GM12891 (cell line): Measurements from ENCODE around the gene NDN. TPM values are rescaled to one million over a fixed set of nuclear protein-coding genes. Genes with fewer than 3 reads are reported as not detected.
"Not testable (repeated sequence)": the region's sequence is repeated elsewhere in the genome, so short reads cannot be mapped to it uniquely, and the experiment has no call there.

Experiments used
- DNase-seq: peaks from one replicate; pipeline ENCODE4 v3.0.0; 2011; ENCODE audit warnings: low spot score; ENCODE audit not compliant: insufficient read length
- FAIRE-seq: peaks from 2 replicates; lab custom pipeline; 2011; peaks lifted over from hg19 to GRCh38; lab: Jason Lieb, UNC
- PAX5 ChIP-seq: IDR thresholded peaks from 2 replicates; pipeline ENCODE4 v1.6.1; 2011; ENCODE audit warnings: low read length, moderate library complexity, mild to moderate bottlenecking; ENCODE audit not compliant: insufficient read depth, severe bottlenecking
- POLR2A ChIP-seq: IDR thresholded peaks from 2 replicates; pipeline ENCODE4 v1.6.1; 2011; ENCODE audit warnings: low read depth, low read length, control low read depth
- POLR2AphosphoS5 ChIP-seq: IDR thresholded peaks from 2 replicates; pipeline ENCODE4 v1.6.1; 2011; ENCODE audit warnings: low read depth, low read length, control low read depth
- POU2F2 ChIP-seq: IDR thresholded peaks from 2 replicates; pipeline ENCODE4 v1.6.1; 2011; ENCODE audit warnings: low read depth, mild to moderate bottlenecking, control low read depth, low read length, moderate library complexity
- SPI1 ChIP-seq: IDR thresholded peaks from 2 replicates; pipeline ENCODE4 v1.6.1; 2011; ENCODE audit warnings: low read depth, low read length, control low read depth
- TAF1 ChIP-seq: IDR thresholded peaks from 2 replicates; pipeline ENCODE4 v1.6.1; 2011; ENCODE audit warnings: low read depth, low read length, control low read depth
- polyA plus RNA-seq: library from polyadenylated mRNA; unstranded; fragments of >200 nt; gene quantifications from one replicate; pipeline ENCODE4 v1.2.1, GENCODE V29; 2012; ENCODE audit warnings: low read depth, missing spikeins, inconsistent platforms; ENCODE audit not compliant: missing spikeins

The NDN gene, protein sequence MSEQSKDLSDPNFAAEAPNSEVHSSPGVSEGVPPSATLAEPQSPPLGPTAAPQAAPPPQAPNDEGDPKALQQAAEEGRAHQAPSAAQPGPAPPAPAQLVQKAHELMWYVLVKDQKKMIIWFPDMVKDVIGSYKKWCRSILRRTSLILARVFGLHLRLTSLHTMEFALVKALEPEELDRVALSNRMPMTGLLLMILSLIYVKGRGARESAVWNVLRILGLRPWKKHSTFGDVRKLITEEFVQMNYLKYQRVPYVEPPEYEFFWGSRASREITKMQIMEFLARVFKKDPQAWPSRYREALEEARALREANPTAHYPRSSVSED
- not detected for polyA plus RNA-seq

DNA sequence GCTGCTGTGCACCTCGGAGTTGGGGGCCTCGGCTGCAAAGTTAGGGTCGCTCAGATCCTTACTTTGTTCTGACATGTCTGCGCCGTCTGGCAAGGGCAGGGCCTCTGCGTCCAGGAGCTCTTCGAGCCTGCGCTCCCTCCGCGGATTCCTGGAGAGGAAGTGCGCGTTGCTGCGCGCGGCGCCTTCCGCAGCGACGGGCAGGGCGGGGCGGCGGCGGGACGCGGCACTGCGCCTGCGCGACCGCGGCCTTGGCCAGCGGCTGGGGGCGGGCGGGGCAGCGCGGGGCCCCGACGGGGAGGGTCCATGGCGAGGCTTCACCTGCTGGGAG, at the start of gene NDN:
Gene NDN, minus strand, starts transcription at position 163 of the 328 bp plus-strand sequence. Its CDS starts 88 bp downstream, at position 75.
- TF ChIP-seq TAF1 (no peak), SPI1 (no peak), POU2F2 (no peak), POLR2AphosphoS5 (no peak), POLR2A (no peak), PAX5 (no peak)
- FAIRE-seq (no peak), DNase-seq (no peak)

DNA sequence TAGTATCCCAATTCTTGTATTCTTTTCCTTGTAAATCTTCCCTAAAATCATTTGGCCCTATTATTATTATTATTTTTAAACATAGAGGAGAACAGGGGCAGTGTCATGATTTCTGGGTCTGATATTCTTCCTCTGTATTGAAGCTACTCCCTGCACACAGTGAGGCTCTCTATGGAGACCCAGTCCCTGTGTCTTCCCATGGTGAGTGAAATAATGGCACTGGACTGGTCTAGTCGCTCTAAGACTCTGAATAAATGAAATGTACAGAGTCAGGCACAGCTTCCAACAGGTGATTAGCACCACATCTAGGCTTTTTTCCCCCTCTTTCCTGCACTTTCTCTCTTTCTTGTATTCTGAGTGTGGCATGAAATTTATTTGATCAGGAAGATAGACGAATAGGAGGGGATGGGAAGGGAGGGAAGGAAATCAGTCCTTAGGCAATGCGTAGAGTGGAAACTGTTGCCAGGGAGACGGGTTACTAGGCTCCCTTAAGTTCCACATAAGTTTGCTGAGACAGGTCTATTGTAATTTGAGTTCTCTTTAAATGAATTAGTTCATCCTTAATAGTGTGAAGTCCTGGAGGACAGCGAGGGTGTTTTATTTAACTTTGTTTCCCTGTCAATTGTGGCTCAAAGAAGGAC, 49.0 kb upstream of the NDN start:
- FAIRE-seq (no peak), DNase-seq (no peak)
- TF ChIP-seq SPI1 (no peak), POLR2AphosphoS5 (no peak), PAX5 (no peak), POLR2A (no peak), POU2F2 (no peak), TAF1 (no peak)

DNA sequence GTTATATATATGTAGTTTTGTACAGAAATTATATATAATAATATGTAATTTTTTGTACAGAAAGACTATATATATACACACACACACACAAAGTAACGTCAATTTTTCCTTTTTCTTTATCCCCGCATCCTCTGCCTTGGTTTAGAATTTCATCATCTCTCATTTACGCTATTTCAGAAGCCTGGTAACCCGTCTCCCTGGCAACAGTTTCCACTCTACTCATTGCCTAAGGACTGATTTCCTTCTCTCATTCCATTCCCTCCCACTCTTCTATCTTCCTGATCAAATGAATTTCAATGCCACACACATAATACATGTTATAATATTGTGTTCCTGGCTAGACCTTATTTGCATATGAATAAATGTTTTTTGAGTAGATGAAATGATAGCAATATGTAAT, 47.8 kb upstream of the NDN start:
- FAIRE-seq (no peak), DNase-seq (no peak)
- TF ChIP-seq SPI1 (no peak), PAX5 (no peak), POLR2AphosphoS5 (no peak), POLR2A (no peak), POU2F2 (no peak), TAF1 (no peak)

DNA sequence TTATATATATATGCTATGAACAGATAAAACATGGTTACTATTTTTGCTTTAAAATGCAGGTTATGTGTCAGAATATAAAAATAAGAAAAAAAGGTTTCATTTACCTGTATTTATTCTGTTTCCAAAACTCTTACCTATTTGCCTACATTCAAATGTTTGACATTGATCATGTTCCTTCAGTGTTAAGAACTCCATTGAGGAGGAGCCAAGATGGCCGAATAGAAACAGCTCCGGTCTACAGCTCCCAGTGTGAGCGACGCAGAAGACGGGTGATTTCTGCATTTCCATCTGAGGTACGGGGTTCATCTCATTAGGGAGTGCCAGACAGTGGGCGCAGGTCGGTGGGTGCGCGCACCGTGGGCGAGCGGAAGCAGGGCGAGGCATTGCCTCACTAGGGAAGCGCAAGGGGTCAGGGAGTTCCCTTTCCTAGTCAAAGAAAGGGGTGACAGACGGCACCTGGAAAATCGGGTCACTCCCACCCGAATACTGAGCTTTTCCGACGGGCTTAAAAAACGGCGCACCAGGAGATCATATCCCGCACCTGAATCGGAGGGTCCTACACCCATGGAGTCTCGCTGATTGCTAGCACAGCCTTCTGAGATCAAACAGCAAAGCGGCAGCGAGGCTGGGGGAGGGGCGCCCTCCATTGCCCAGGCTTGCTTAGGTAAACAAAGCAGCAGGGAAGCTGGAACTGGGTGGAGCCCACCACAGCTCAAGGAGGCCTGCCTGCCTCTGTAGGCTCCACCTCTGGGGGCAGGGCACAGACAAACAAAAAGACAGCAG, 27.0 kb upstream of the NDN start:
- DNase-seq, FAIRE-seq: not testable (repeated sequence)

DNA sequence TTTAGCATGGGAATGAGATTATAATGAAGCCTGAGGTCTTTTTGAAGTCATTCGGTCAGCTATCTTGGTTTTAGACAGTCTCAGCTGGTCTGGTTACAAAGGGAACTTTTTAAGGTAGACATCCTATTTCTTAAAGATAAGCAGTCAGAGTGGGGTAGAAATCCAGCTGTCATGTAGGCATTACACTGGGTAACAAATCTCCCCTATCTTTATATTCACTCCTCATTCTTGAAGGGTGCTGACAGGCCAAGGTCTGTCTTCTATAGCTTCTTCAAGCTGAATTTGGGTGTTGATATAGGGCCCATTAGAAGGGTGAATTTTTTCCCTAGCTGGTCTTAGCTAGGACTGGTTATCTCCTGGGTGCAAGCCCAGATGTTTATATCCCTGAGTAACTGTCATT, 21.2 kb upstream of the NDN start:
- TF ChIP-seq PAX5, result no peak
- no peak for TF ChIP-seq POU2F2
- no peak for TF ChIP-seq SPI1
- TF ChIP-seq TAF1, result no peak
- no peak for TF ChIP-seq POLR2AphosphoS5
- no peak for TF ChIP-seq POLR2A
- FAIRE-seq, result no peak
- no peak for DNase-seq

DNA sequence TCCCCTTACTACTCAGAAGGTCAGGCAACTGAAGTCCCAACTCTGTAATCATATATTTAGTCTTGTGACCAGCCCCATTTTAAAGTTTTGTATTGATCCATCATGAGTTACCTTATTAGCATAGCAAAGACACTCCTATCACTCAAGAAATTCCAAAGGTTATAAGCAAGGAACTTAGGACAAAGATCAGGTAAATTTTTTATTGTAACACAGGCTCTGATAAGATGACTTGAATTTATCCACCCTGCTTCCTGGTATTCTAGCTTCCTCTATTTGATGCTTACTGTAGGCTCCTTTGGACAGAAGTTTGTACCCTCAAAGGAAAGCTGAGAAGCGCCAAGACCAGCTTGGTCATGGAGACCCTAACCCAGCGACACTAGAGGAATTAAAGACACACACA, 8.2 kb upstream of the NDN start:
- FAIRE-seq (no peak), DNase-seq (no peak)
- TF ChIP-seq POLR2A (no peak), PAX5 (no peak), TAF1 (no peak), POU2F2 (no peak), POLR2AphosphoS5 (no peak), SPI1 (no peak)

DNA sequence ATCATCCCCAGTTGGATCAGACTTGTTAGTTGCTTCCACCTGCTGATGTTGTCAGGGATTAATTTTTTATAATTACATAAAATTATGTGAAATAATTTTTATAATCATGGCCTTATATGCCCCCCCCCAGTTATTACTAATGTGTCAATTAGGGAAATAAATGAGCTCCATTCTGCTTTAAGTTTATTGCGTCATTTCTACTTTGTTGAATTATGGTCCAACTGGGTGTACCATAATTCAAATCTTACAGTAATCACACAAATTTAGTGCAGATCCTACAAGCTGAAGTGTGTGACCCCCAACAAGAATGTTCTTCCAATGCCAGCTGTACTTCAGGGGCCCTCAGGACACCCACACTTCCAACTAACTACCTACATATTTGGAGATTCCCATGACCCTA, 7.5 kb upstream of the NDN start:
- TF ChIP-seq PAX5 (no peak), SPI1 (no peak), POU2F2 (no peak), POLR2A (no peak), TAF1 (no peak), POLR2AphosphoS5 (no peak)
- DNase-seq (no peak), FAIRE-seq (no peak)

DNA sequence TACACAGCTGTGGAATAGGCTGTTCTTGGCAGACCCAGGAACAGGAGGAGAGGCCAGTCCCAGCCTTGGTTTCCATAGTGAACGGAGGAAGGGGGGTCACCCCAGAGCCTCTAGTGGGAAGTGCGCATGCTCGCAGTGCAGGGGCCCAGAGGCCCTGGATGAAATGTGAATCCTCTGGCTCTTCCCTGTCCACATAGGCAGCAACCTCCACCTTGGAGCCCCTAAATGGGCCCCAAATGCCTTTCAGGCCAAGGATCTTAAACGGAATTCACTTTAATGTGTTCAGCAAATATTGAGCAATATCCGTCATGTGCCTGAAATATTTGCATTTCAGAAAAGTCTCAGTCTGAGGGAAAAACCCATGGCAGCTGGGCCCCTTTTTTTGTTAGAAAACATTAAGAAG, 3.3 kb upstream of the NDN start:
- DNase-seq (no peak), FAIRE-seq (no peak)
- no peak for TF ChIP-seq TAF1
- no peak for TF ChIP-seq POLR2AphosphoS5
- TF ChIP-seq PAX5, result no peak
- no peak for TF ChIP-seq SPI1
- no peak for TF ChIP-seq POLR2A

DNA sequence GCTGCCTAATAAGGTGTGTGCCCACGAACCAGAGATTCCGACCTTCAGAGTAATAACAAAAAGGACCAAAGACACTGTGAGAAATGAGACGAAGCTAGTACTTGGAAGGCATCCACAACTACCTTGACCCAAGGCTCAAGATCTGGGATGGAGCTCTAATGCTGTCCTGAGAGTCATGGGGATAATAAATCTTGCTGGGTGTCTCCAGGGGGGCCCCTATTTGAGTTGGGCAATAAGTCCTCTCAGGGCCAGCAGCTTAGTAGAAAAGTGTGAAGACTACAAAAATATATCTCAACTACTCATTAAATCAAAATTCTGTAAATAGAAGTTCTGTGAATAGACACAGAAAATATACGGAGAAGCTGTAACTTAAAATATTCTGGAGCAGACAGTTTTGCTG, 2.9 kb upstream of the NDN start:
- DNase-seq, result no peak
- FAIRE-seq, result no peak
- TF ChIP-seq POU2F2, result no peak
- TF ChIP-seq SPI1, result no peak
- no peak for TF ChIP-seq POLR2AphosphoS5
- TF ChIP-seq TAF1, result no peak
- no peak for TF ChIP-seq POLR2A
- TF ChIP-seq PAX5, result no peak

DNA sequence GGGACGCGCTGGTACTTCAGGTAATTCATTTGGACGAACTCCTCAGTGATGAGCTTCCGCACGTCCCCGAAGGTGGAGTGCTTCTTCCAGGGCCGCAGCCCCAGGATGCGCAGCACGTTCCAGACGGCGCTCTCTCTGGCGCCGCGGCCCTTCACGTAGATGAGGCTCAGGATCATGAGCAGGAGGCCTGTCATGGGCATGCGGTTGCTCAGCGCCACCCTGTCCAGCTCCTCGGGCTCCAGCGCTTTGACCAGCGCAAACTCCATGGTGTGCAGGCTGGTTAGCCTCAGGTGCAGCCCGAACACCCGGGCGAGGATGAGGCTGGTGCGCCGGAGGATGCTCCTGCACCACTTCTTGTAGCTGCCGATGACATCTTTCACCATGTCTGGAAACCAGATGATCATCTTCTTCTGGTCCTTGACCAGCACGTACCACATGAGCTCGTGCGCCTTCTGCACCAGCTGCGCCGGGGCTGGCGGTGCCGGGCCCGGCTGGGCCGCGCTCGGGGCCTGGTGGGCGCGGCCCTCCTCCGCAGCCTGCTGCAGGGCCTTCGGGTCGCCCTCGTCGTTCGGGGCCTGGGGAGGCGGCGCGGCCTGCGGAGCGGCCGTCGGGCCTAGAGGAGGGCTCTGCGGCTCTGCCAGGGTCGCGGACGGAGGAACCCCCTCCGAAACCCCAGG, 501 bp downstream of the NDN start:
- TF ChIP-seq SPI1 (no peak), POU2F2 (no peak), POLR2A (no peak), POLR2AphosphoS5 (no peak), PAX5 (no peak), TAF1 (no peak)
- DNase-seq, result no peak
- no peak for FAIRE-seq
